22Rv1 (cell line): ENCODE measurements around the gene JAML.
A peak's percentile ranks its signal among the peaks of the same experiment; 100 is the strongest.

Experiments
- H3K27ac ChIP-seq: fragments of 450-650 bp; 2 replicates; pipeline ENCODE4 v1.5.1; 2017
- ZFX ChIP-seq: fragments of 450-650 bp; IDR thresholded peaks from 2 replicates; pipeline ENCODE4 v1.6.1; 2017; ENCODE audit warnings: antibody characterized with exemption, borderline replicate concordance
- TF ChIP-seq, protein P1 (sequence below): fragments of 450-650 bp; IDR thresholded peaks from 2 replicates; pipeline ENCODE4 v1.5.1; 2017; ENCODE audit warnings: mild to moderate bottlenecking

The JAML gene

DNA sequence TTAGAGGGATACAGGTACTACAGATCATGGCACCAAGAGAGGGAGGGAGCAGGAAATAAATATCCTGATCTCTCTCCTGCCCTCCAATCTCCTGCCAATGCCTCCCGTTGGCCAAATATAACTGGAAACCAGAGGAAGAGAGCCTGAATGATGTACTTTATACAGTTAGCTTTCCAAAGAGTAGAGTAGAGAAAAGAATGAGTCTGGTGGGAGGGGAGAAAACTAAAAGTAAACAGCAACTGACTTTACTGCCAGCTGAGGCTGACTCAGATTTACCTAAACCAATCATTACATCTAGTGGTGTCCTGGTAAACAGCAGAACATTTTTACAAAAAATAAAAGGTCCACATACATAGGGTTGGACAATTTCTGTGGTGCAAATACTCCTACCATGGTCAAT, 22.2 kb upstream of the JAML start:
- TF ChIP-seq, protein P1, sequence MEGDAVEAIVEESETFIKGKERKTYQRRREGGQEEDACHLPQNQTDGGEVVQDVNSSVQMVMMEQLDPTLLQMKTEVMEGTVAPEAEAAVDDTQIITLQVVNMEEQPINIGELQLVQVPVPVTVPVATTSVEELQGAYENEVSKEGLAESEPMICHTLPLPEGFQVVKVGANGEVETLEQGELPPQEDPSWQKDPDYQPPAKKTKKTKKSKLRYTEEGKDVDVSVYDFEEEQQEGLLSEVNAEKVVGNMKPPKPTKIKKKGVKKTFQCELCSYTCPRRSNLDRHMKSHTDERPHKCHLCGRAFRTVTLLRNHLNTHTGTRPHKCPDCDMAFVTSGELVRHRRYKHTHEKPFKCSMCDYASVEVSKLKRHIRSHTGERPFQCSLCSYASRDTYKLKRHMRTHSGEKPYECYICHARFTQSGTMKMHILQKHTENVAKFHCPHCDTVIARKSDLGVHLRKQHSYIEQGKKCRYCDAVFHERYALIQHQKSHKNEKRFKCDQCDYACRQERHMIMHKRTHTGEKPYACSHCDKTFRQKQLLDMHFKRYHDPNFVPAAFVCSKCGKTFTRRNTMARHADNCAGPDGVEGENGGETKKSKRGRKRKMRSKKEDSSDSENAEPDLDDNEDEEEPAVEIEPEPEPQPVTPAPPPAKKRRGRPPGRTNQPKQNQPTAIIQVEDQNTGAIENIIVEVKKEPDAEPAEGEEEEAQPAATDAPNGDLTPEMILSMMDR = no peak
- TF ChIP-seq ZFX = no peak

DNA sequence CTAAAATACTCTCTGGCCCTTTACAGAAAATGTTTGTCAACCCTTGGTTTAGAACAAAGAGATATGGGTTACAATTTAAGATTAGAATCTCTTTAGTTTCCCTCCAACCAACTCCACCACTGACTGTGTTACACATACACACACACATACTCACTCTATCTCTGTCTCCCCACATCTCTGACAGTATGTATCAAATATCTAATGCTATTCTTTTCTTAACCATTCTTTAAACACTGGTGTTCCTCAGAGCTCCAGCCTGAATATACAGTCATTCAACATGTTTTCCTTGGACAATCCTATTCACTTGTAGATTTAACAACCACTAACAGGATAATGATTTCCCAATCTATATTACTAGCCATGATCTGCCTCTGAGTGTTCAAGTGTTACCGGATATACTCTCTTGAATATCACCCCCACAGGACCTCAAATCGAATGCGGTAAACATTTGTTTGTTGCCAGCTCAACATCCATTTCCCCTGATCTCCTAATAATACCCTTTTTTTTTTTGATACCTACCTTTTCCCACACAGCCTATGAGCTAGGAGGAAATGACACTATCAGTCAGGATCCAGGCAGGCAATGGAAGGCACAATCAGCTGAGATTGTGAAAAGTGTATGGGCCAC, 21.2 kb upstream of the JAML start:
- TF ChIP-seq, protein P1 = no peak
- no peak for TF ChIP-seq ZFX

More for the DNA sequence above, 22.2 kb upstream of the JAML start:
- no peak overlapping the region for H3K27ac ChIP-seq

DNA sequence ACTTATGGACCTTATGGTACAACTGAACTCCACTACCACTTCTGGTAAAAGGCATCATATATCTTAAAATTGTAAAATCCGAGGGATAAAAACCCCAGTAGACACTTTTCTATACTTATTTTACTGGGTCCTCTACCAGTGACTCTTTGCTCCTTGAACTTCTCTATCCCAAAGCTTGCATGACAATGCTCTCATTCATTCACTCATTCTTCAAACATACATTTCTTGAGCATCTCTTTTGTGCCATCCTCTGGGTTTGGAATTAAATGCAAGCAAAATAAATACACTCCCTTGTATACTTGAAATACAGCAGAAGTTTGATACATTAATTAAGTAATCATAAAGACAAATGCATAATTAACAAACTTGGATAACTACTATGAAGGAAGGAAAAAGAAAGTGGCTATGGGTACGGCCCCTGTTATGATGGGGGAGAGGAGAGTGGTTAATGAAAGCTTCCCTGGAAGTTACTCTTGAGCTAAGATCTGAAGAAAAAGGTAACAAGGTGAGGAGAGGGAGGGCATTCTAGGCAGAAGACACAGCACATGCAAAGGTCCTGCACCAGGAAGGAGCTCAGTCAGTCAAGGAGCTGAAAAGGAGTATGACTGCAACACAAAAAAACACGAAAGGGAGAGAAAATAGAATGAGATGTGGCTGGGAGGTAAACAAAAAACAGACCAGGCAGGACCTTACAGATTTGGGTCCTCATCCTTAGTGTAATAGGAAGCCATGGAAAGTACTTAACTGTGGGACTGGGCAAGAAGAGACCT, 19.4 kb upstream of the JAML start:
- TF ChIP-seq, protein P1 = no peak
- TF ChIP-seq ZFX = no peak
- no peak overlapping the region for H3K27ac ChIP-seq

More for the DNA sequence above, 21.2 kb upstream of the JAML start:
- no peak overlapping the region for H3K27ac ChIP-seq

DNA sequence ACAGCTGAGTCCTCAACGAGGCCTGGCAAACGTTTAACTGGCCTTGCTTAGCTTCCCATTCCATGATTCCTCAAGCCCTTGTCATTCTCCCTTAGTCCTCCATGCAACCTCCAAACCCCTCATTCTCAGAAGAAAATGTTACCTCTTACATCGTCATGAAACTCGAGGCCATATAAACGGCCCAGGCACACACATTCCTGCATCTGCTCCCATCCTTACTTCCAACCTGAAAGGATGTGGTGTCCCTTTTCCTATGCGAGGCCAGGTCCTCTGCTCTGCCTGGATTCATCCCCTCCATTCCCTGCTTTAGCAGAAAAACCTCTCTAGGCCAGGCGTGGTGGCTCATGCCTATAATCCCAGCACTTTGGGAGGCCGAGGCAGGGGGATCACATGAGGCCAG, 18.4 kb upstream of the JAML start:
- TF ChIP-seq ZFX = no peak
- TF ChIP-seq, protein P1 = no peak
- no peak overlapping the region for H3K27ac ChIP-seq

DNA sequence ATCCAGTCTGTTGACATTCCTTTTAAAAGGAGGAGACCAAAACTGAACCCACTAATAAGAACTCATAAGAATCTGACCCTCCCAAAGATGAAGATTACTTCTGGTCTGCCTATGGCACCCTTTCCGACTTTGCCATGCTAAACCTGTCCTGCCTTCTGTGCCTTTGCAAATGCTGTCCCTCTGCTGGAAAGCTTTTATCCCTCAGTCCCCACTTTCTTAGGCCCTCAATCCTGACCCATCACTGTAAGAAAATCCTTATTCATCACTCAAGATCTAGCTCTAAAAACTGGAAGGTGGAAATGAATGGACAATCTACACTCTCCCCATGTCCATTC, 16.9 kb upstream of the JAML start:
- TF ChIP-seq, protein P1 = no peak
- no peak for TF ChIP-seq ZFX
- H3K27ac ChIP-seq = 0 out of 2 replicates have a peak overlapping the region, but pooled peaks have one; percentile 17

DNA sequence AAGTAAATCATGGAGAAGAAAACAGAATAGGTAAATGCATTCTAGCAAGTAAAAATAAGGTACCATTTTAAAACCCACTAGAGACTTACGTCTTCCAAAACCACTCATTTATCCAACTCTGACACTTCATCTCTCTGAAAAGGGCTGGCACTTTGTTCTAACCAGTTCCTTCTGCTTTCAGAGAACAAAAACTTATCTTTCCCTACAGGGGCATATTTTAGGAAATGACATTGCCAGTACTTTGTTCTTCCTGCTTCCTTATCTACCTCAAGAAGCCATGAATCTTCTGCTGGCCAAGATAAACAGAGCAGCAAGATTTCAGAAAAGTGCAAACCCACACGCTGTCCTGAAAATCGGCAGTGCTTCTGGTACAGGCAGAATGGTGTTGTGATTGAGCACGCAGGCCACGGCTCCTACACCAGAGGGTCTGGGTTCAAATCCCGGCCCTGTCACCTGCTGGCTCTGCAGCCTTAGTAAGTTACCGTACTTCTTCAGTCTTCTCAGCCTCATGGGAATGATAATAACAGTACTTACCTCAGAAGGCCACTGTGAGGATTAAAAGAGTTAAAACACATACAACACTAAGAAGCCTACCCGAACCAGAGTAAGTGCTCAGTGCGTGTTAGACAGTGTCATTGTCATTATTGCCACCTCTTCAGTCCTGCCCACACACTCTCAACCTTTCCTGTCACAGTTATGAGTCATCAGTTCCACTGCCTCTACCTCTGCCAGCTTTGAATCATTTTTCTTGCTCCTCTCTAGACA, 16.4 kb upstream of the JAML start:
- no peak for TF ChIP-seq ZFX
- TF ChIP-seq, protein P1 = no peak

More for the DNA sequence above, 16.4 kb upstream of the JAML start:
- H3K27ac ChIP-seq = 0 out of 2 replicates have a peak overlapping the region, but pooled peaks have one; percentile 17
